ENCODE results near the gene PASK.
"Not testable (repeated sequence)": the region's sequence is repeated elsewhere in the genome, so short reads cannot be mapped to it uniquely, and the experiment has no call there.

PASK gene

GRCh38 chr2:241148891-241149674, at the start of gene PASK:
TSS of gene PASK (minus strand) at chr2:241149472. CDS start at chr2:241143032, 6,440 bp downstream.
- DNase-seq (ENCODE audit: low read depth in 2 of 2), result peak; percentile 62 to 65

GRCh38 chr2:241198381-241199279, 49.4 kb upstream of the PASK start:
- DNase-seq (ENCODE audit: low read depth in 2 of 2), result no peak

GRCh38 chr2:241197947-241198346, 48.7 kb upstream of the PASK start:
- no peak for DNase-seq (ENCODE audit: low read depth in 2 of 2)

- DNase-seq (ENCODE audit: low read depth in 2 of 2), result not testable (repeated sequence)
Observed at GRCh38 chr2:241197246-241197645, 48.0 kb upstream of the PASK start.

GRCh38 chr2:241195506-241196130, 46.3 kb upstream of the PASK start:
- no peak for DNase-seq (ENCODE audit: low read depth in 2 of 2)

- DNase-seq (ENCODE audit: low read depth in 2 of 2), result no peak
Observed at GRCh38 chr2:241194811-241195210, 45.5 kb upstream of the PASK start.

- no peak for DNase-seq (ENCODE audit: low read depth in 2 of 2)
Observed at GRCh38 chr2:241193271-241193670, 44.0 kb upstream of the PASK start.

- DNase-seq (ENCODE audit: low read depth in 2 of 2), result no peak
Observed at GRCh38 chr2:241191081-241191480, 41.8 kb upstream of the PASK start.

GRCh38 chr2:241190291-241190981, 41.2 kb upstream of the PASK start:
- DNase-seq (ENCODE audit: low read depth in 2 of 2), result no peak

GRCh38 chr2:241189856-241190201, 40.6 kb upstream of the PASK start:
- DNase-seq (ENCODE audit: low read depth in 2 of 2), result no peak

GRCh38 chr2:241189093-241189855, 40.0 kb upstream of the PASK start:
- DNase-seq (ENCODE audit: low read depth in 2 of 2), result no peak

GRCh38 chr2:241188361-241189092, 39.3 kb upstream of the PASK start, which contains the start of gene ANO7:
TSS of gene ANO7 (plus strand) at chr2:241188677. CDS start at chr2:241190064, 1,387 bp downstream.
- no peak for DNase-seq (ENCODE audit: low read depth in 2 of 2)

- DNase-seq (ENCODE audit: low read depth in 2 of 2), result no peak
Observed at GRCh38 chr2:241187918-241188234, 38.6 kb upstream of the PASK start.

- no peak for DNase-seq (ENCODE audit: low read depth in 2 of 2)
Observed at GRCh38 chr2:241187101-241187917, 38.0 kb upstream of the PASK start.

GRCh38 chr2:241185961-241186360, 36.7 kb upstream of the PASK start:
- DNase-seq (ENCODE audit: low read depth in 2 of 2), result no peak

GRCh38 chr2:241184901-241185300, 35.6 kb upstream of the PASK start:
- DNase-seq (ENCODE audit: low read depth in 2 of 2), result no peak

- no peak for DNase-seq (ENCODE audit: low read depth in 2 of 2)
Observed at GRCh38 chr2:241183221-241183620, 33.9 kb upstream of the PASK start.

GRCh38 chr2:241182531-241183133, 33.4 kb upstream of the PASK start:
- DNase-seq (ENCODE audit: low read depth in 2 of 2), result no peak

GRCh38 chr2:241182126-241182525, 32.9 kb upstream of the PASK start:
- no peak for DNase-seq (ENCODE audit: low read depth in 2 of 2)

Data from fibroblast of skin of left biceps (primary cell).